Measurements from ENCODE around the gene ZNF418. TPM values are rescaled to one million over a fixed set of nuclear protein-coding genes. Genes with fewer than 3 reads are reported as not detected.
"Not testable (repeated sequence)": the region's sequence is repeated elsewhere in the genome, so short reads cannot be mapped to it uniquely, and the experiment has no call there.

The ZNF418 gene
- total RNA-seq, 1 experiment from 2014 or later = 0.04 TPM

DNA sequence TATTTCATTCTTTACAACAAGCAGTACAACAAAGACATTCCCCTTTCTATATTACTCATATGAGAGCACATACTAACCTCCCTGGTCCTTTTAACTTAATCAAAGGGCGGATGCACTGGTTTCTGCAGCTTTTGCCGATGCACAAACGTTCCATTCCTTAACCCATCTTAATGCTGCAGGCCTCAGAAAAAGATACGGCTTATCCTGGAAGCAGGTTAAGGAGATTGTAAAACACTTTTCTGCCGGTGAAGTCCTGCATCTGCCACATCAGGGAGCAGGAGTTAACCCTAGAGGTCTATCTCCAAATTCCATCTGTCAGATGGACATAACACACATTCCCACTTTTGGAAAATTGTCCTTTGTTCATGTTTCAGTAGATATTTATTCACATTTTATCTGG is 34.9 kb downstream of the ZNF418 start:
- H2AFZ ChIP-seq (ENCODE audit: low read length) = no peak overlapping the region
- H3F3A ChIP-seq (ENCODE audit: low read length, unreplicated experiment) = no peaks in the 10 kb centered on the region
- CTCF ChIA-PET = no interaction called here
- POLR2A ChIA-PET (ENCODE audit: unreplicated experiment) = no interaction called here
- no peak overlapping the region for H3K9ac ChIP-seq (ENCODE audit: low read length)
- H3K36me3 ChIP-seq (ENCODE audit: low read depth, low read length) = peaks cover 6% of the 10 kb centered on the region; the same call in 1 of the 2 replicates
- no peaks in the 10 kb centered on the region for H3K79me2 ChIP-seq (ENCODE audit: low read length)
- no peak for DNase-seq
- no peaks in the 10 kb centered on the region for H3K27me3 ChIP-seq (ENCODE audit: low read length)
- no peaks in the 10 kb centered on the region for H4K20me1 ChIP-seq (ENCODE audit: low read length)
- H3K4me3 ChIP-seq (ENCODE audit: low read length) = no peak overlapping the region
- ATAC-seq = no peak
- H3K9me2 ChIP-seq (replicated peaks; ENCODE audit: low read length) = no peaks in the 10 kb centered on the region
- H3K4me1 ChIP-seq (ENCODE audit: insufficient read depth, low read length) = no peaks in the 10 kb centered on the region
- intact Hi-C loops (cut with micrococcal nuclease) = no loop called here
- no peak overlapping the region for H3K27ac ChIP-seq (ENCODE audit: low read length)
- BruUV-seq (replicated peaks) = no TSS peak
- H3K4me2 ChIP-seq (ENCODE audit: low read length) = no peak overlapping the region
- no peaks in the 10 kb centered on the region for H3K9me3 ChIP-seq (ENCODE audit: low read length)
- TF ChIP-seq EZH2phosphoT487 (IDR thresholded peaks at IDR 0.05; ENCODE audit: borderline replicate concordance, low read length) = no peak
- no peak for TF ChIP-seq CTCF (conservative IDR thresholded peaks at IDR 0.05; ENCODE audit: low read depth, low read length)
- TF ChIP-seq EZH2 (IDR thresholded peaks at IDR 0.05; ENCODE audit: low read length, unreplicated experiment) = no peak

DNA sequence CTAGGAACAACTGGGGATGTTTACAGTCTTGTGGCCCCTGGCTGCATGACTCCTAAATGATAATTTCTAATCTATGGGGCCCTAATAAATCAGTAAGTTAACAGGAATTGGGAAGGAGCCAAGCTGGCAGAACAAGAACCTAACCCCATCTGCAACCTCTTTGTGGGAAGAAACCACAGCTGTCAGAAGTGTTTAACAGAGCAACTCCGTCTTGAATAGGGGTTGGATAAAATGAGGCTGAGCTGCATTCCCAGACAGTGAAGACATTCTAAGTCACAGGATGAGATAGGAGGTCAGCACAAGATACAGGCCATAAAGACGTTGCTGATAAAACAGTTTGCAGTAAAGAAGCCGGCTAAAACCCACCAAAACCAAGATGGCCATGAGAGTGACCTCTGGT is 44.5 kb downstream of the ZNF418 start:
- intact Hi-C loops (cut with micrococcal nuclease); H3K9ac ChIP-seq (ENCODE audit: low read length); H3K4me2 ChIP-seq (ENCODE audit: low read length); H3K9me3 ChIP-seq (ENCODE audit: low read length); DNase-seq; H3F3A ChIP-seq (ENCODE audit: low read length, unreplicated experiment); H3K4me3 ChIP-seq (ENCODE audit: low read length); H2AFZ ChIP-seq (ENCODE audit: low read length); CTCF ChIA-PET; H3K9me2 ChIP-seq (replicated peaks; ENCODE audit: low read length); H3K27me3 ChIP-seq (ENCODE audit: low read length); H3K36me3 ChIP-seq (ENCODE audit: low read depth, low read length); POLR2A ChIA-PET (ENCODE audit: unreplicated experiment); H3K79me2 ChIP-seq (ENCODE audit: low read length); BruUV-seq (replicated peaks); H3K27ac ChIP-seq (ENCODE audit: low read length); H3K4me1 ChIP-seq (ENCODE audit: insufficient read depth, low read length); ATAC-seq; H4K20me1 ChIP-seq (ENCODE audit: low read length): not testable (repeated sequence)

GRCh38 chr19:57888560-57889231 is 46.5 kb downstream of the ZNF418 start, which contains the start of gene ZNF814:
Gene ZNF814 (minus strand): TSS chr19:57889037. CDS start chr19:57888802, 235 bp downstream.
- Histone ChIP-seq H4K20me1 (ENCODE audit: low read length) (no peaks in the 10 kb centered on the region), H3K36me3 (ENCODE audit: low read depth, low read length) (peaks cover 12% of the 10 kb centered on the region), H2AFZ (ENCODE audit: low read length) (no peak within 1 kb of the TSS), H3K9ac (ENCODE audit: low read length) (no peak within 1 kb of the TSS), H3F3A (ENCODE audit: low read length, unreplicated experiment) (no peaks in the 10 kb centered on the region), H3K4me3 (ENCODE audit: low read length) (no peak within 1 kb of the TSS), H3K4me2 (ENCODE audit: low read length) (no peak within 1 kb of the TSS), H3K9me3 (ENCODE audit: low read length) (peaks cover 9% of the 10 kb centered on the region), H3K27ac (ENCODE audit: low read length) (no peak within 1 kb of the TSS), H3K79me2 (ENCODE audit: low read length) (no peaks in the 10 kb centered on the region), H3K27me3 (ENCODE audit: low read length) (no peaks in the 10 kb centered on the region), H3K4me1 (ENCODE audit: insufficient read depth, low read length) (no peaks in the 10 kb centered on the region), H3K9me2 (replicated peaks; ENCODE audit: low read length) (no peaks in the 10 kb centered on the region)
- ATAC-seq (no peak), DNase-seq (no peak)
- intact Hi-C loops (cut with micrococcal nuclease) = no loop called here
- TF ChIP-seq EZH2 (IDR thresholded peaks at IDR 0.05; ENCODE audit: low read length, unreplicated experiment) = no peak
- TF ChIP-seq CTCF (conservative IDR thresholded peaks at IDR 0.05; ENCODE audit: low read depth, low read length) = peak; percentile 33
- ChIA-PET CTCF (no interaction called here), POLR2A (ENCODE audit: unreplicated experiment) (no interaction called here)
- BruUV-seq (replicated peaks) = no TSS peak
